Stimulated activated CD8-positive, alpha-beta memory T cell treated with anti-CD3 and anti-CD28 coated beads, Interleukin-15, amount 100 ng/mL, for 1 hour (primary cell): ENCODE data around the gene BCL2.

ENCODE experiments used
- DNase-seq: peaks from one replicate; pipeline ENCODE4 v3.0.0-alpha.2; 2020; ENCODE audit warnings: low read depth

Gene BCL2

DNA sequence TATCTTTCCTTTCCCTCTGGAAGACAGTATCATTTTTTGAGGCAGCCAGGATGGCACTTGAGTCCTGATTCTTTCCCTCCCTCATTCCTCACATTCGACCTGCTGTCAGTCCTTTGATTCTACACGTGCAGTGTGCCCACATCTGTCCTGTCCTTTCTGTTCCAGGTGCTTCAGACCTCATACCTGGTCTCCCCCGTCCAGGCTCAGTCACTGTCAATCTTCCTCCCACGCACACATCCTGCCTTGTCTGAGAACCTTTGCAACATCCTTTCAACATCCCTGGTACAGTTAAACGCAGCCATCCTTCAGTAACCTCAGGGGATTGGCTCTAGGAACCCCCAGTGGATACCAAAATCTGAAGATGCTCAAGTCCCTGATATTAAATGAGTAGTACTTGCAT is 10.1 kb downstream of the BCL2 start:
- no peak for DNase-seq

GRCh38 chr18:63307551-63308200 is 11.9 kb downstream of the BCL2 start:
- no peak for DNase-seq

DNA sequence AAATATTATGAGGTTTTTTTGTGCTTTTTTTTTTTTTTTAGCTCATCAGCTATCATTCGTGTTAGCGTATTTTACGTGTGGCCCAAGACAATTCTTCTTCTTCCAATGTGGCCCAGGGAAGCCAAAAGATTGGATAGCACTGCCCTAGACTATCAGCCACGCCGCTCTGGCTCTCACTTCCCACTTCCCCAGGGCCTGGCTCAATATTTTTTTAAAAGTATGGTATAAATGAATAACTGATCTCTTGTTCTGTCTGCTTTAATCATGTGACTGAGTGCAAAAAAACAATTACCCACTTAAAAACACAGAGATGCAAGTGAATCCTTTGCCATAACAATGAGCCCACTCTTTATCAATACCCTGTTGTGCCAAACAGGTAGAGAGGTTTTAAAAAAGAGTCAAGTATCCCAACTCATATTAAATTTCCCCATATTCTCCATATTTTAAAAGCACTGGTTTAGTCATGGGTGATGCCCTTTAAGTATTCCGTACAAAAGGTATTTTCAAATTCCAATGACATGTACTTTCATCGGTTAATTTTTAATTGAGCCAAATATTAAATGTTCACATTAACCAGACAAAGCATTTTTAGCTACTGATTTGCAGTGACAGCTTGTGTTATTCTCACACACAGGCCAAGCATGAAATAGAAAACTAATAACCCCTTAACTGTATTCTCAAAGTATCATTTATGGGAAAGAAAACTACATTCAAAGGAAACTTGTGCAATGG is 12.6 kb downstream of the BCL2 start:
- DNase-seq, result no peak

GRCh38 chr18:63306249-63306648 is 13.3 kb downstream of the BCL2 start:
- no peak for DNase-seq

DNA sequence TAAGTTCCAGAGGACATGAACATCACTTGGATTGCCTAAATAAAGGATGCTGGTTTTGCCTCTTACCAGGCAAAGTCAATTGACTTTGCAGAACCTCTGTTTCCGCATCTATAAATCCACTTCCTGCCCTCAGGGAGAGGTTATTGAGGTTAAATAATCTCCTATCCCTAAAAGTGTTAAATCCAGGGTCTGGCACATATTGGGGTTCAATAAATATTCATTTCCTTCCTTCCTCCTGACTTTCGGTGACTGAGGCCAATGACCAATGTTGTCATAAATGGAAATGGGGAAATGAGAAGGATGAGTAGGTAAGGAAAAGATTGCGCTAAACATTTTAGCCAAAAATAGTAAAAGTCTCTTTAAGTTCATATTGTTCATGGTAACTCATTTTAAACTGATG is 16.0 kb downstream of the BCL2 start:
- no peak for DNase-seq

GRCh38 chr18:63302636-63303405 is 16.7 kb downstream of the BCL2 start:
- no peak for DNase-seq

DNA sequence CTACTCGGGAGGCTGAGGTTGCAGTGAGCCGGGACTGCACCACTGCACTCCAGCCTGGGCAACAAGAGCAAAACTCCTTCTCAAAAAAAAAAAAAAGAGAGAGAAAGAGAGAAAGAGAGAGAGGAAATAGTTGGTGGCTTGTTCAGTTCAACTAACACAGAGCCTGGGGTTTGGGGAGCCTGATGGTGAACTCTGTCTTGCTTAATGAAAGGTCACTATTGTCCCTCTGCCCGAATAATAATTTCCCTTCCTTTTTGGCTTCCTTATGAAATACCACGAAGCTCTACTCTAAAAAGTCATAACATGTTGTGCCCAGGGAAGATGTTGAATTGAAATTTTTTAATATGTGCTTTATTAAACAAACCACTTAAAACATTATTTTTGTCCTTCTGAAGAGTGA is 17.3 kb downstream of the BCL2 start:
- no peak for DNase-seq

DNA sequence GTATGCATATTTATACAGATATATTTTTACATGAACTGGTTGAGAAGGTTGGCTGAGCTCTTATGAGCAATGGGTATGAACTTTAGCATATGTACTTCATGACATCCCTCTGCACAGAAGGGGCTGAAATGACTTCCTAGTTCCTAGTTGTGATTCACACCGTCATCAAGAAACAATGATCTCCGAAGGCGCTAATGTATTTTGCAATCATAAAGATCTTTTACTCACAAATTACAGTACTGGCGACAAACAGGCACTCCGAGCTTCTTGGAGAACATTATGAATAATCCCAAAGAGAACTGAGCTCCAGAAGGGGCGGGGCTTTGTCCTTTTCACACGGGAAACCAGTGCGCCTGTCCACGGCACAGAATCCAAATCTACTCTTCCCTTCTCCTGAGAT is 18.1 kb downstream of the BCL2 start:
- no peak for DNase-seq

- no peak for DNase-seq
Observed at GRCh38 chr18:63299837-63300745, 19.5 kb downstream of the BCL2 start.

DNA sequence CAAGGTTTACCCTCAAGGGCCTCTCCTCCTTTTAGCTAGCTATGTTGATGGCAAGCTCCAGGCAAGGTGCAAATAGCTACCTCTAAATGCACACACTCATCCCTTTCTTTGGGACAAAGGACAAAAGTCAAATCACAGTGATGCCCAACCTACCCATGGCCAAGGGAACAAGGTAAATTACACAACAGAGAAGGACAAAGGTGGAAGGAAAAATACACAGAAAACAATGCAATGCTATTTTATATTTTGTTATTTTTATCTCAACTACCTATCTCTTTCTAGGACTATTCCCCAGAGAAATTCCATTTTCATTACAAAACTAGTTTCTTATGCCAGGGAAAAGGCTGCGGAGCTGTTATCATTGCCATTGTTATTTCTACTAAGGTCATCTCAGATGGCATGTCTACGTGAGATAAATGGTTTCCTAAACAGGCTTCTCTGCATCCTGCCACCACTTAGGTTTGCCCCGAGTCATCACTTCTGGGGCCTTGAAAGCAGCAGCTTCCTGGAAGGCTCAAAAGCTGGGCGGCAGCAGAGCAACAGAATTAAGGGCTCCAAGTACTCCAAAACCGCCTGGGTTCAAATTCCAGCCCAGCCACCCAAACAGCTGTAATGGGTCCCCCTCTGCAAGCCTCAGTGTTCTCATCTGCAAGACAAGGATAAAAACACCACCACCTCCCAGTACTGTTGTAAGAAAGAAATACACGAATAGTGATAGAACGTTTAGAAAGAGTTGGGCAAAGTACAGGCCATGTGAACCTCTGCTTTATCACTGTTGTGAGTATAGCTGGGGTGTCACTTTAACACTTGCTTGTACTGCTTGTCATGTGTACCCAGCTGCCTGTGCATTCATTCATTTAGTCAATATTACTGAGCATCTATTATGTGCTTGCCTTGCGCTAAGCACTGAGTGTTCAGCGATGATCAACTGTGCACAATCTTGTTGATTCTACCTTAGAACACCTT is 20.9 kb downstream of the BCL2 start:
- DNase-seq, result no peak

GRCh38 chr18:63297687-63298399 is 21.7 kb downstream of the BCL2 start:
- no peak for DNase-seq

GRCh38 chr18:63293935-63294334 is 25.6 kb downstream of the BCL2 start:
- DNase-seq, result no peak

- DNase-seq, result no peak
Observed at GRCh38 chr18:63292831-63293683, 26.5 kb downstream of the BCL2 start.

DNA sequence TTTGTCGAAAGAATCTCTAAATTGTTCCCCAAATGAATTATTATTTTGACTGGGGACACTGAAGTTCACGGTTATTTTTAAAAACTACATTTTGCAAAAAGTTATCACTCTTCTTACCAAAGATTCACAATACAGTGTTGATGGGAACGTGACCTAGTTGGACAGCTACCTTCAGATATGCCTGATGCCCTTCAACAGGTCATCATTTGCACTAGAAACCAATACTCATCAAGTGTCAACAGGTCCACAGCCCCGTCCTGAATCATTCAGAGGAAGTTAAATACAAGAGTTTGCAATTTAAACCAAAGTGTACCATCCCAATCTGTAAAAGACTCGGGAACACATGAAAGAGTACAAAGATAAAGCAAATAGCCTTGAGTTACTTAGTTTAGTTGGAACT is 28.3 kb downstream of the BCL2 start:
- DNase-seq, result no peak

- DNase-seq, result no peak
Observed at GRCh38 chr18:63290821-63291200, 28.8 kb downstream of the BCL2 start.

- DNase-seq, result no peak
Observed at GRCh38 chr18:63290166-63290820, 29.3 kb downstream of the BCL2 start.

- DNase-seq, result no peak
Observed at GRCh38 chr18:63288311-63288710, 31.3 kb downstream of the BCL2 start.

- DNase-seq, result no peak
Observed at GRCh38 chr18:63287691-63288220, 31.8 kb downstream of the BCL2 start.

GRCh38 chr18:63286926-63287325 is 32.6 kb downstream of the BCL2 start:
- no peak for DNase-seq
